Measurements from ENCODE around the gene AIRE.

The AIRE gene

DNA sequence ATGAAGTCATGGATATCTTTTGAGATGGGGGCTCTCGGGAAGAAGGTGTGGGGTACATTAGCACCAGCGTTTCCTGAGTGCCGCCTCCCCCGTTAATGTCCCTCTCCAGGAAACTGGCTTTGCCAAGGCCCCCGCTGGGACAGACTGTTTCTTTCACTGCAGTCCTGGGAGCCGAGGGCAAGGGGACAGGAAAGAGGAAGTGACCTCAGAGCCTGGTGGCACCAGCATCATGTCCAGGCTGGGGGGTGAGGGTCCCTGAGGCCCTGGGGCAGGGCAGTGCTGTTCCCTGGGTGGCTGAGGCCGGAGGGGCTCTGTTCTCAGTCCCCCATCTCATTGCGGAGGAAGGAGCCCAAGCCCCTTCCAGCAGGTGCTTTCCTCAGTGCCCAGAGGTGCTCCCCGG lies 20.0 kb downstream of the AIRE start:
- DNase-seq = no peak

DNA sequence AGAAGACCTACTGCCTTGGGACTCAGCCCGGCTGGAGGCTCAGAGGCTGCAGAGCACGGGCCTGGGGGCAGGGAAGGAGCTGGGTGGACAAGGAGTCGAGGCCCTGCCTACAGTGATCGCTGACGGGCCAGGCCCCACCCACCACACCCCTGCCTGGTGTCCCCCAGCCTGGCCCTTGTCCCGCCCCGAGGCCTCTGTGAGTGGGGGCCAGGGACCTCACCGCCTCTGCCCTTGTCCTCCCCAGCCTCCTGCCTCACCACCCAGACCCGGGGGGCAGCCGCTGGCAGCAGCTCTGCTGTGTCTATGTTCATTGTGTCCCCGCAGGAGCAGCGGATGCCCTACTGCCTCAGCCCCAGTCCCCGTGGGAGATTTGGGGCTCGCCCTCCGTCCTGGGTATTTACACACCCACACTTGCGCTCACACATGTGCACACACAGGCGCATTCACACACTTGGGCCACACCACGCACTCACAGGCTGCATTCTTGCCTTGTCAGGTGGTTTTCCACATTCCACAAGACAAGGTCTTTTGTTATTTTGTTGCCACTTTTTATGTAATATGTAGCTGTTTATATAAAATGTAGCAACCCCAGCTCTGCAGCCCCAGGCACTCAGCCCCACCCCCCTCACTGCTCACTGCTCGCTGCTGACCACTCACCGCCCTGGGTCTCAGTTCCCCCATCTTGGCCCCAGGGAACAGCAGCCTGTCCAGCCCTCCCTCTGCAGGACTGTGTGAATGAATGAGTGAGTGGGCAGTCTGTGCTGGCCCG lies 21.4 kb downstream of the AIRE start:
- no peak for DNase-seq

DNA sequence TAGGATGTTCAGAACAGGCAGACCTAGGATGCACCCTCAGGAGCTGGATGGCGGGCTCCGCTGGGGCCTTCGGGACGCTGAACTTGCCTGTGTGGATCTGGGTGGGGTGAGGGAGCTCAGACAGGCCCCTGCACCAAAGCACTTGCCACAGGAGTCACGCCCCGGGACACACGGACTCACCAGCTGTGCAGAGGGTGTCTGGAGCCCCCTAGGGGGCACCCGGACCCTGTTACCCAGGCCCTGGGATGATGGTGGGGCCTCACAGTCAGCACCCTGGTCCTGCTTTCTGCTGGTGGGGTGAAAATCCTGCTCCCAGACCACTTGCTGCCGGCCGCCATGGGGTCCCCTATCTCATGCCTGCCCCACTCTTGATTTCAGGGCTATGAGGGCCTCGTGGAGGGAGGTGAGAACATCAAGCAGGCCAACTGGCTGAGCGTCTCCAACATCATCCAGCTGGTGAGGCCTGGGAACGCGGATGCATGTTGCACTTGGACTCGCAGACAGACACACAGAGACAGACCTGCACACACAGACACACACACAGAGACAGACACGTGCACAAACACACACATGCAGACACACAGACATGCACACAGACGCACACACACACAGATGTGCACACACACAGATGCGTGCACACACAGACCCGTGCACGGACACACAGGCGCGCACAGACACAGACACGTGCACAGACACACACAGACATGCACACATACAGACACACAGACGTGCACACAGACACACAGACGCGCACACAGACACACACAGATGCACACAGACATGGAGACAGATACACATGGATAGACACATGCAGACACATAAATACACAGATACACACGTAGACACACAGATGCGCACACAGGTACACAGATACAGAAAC lies 25.2 kb downstream of the AIRE start:
- no peak for DNase-seq

DNA sequence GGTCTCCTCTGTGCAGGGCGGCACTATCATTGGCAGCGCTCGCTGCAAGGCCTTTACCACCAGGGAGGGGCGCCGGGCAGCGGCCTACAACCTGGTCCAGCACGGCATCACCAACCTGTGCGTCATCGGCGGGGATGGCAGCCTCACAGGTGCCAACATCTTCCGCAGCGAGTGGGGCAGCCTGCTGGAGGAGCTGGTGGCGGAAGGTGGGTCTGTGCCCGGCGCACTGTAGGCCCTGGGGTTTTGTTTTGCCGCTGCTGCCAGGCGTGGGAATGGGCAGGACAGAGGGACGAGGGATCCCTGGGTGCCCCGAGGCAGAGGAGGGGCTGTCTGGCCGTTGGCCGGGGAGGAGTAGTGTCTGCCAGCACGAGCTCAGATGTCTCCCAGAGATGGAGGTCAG lies 26.4 kb downstream of the AIRE start:
- no peak for DNase-seq

DNA sequence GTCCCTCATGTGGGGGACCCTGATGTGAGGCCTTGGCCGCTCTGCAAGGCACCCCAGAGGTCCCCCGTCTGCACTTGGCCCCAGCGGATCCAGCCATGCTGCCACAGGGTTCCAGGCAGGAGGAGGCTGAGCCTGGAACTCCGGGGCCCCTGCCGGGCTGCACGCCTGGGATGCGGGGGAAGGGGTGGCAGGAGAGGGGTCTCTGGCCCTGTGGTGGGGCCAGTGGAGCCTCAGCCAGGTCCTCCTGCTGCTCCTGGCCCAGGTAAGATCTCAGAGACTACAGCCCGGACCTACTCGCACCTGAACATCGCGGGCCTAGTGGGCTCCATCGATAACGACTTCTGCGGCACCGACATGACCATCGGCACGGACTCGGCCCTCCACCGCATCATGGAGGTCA lies 27.0 kb downstream of the AIRE start:
- DNase-seq = no peak

DNA sequence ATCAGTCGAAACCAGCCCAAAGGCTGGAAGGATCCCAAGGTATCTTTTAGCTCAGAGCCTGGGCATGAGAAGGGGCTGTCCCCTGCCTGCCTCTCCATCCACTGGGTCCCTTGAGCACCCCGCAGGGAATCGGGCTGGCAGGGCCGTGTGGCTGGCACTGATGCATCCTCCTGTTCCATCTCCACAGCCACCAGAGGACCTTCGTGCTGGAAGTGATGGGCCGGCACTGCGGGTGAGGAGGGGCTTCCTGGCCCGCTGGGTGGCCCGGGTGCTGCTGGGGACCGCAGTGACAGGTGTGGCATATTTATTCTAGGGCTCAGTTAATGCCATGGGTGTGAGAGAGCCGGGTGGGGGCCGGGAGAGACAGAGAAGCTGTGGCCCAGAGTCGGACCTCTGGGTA lies 27.8 kb downstream of the AIRE start:
- no peak for DNase-seq

DNA sequence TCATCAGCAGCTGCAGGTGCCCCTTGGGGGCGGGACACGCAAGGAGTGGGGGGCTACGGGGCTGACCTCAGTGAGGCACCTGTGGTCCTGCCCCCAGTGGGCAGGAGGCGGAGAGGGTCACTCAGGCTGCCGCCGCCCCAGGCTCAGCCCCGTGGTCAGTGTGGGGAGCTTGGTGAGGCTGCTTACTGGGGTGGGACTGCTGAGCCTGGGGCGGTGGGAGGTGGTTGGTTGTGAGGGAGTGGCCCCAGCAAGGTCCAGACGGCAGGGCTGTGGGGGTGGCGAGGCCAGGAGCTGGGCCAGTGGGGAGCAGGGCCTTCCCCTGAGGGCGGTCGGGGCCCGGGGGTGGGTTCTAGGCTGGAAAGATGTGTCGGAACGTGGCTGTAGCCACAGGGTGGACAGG lies 28.5 kb downstream of the AIRE start:
- no peak for DNase-seq

DNA sequence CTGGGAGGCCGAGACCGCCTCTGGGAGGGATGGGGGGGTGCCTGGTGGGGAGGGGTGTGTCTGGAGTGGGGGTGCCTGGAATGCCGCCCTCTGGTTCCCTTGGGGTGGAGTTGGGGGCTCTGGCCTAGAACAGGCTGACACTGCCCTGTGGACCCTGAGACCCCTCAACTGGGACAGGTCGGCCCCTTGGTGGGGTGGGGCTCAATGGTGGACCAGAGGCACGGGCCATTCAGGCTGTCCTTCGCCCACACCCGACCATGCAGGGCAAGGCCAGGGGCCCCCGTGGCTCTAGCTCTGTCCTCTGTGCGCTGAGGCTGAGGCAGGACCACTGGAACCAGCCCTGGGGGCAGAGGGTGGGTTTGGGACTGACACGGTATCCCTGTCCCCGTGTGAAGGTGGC lies 28.9 kb downstream of the AIRE start:
- DNase-seq = no peak

DNA sequence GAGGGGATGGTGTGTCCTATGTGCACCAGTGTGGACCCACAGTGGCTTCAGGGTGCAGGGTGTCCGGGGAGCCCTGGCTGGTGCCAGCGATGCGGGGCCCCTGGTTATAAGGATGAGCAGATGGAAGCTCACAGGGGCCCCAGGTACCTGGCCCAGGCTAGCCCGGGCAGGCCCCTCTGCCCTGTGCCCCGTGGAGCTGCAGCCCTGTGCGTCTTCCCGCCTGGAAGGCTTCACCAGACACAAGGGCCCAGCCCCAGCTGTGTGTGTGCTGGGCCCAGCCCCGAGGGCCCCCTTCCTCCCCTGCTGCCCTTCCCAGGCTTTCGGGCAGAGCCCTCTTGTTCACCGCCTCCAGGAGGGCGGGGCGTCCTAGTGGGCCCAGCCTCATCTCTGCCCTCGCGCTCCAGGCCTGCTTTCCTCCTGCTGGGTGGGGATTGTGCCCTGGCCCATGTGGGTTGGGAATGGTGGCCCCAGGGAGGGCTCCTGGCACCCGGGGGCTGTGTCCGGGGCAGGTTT lies 30.1 kb downstream of the AIRE start:
- no peak for DNase-seq

DNA sequence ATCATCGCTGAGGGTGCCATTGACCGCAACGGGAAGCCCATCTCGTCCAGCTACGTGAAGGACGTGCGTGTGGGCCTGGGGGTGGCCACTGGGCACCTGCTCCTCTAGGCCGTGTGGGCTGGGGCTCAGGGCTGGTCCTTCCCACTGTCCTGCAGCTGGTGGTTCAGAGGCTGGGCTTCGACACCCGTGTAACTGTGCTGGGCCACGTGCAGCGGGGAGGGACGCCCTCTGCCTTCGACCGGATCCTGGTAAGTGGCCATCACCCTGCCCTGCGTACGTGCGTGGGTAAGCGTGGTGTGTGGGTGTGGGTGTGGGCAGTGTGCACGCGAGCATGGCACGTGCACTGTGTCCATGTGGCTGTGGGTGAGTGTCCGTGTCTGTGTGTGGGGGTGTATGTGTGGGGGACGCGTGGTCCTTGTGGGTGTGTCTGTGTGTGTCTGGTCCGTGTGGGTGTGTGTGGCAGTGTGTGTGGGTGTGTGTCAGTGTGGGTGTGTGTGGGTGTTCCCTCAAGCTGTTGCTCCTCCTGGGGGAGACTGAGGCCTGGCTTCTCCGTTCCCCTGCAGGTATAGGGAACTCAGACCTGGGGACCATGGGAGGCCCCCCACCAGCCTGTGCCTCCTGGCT lies 30.7 kb downstream of the AIRE start:
- DNase-seq = no peak

DNA sequence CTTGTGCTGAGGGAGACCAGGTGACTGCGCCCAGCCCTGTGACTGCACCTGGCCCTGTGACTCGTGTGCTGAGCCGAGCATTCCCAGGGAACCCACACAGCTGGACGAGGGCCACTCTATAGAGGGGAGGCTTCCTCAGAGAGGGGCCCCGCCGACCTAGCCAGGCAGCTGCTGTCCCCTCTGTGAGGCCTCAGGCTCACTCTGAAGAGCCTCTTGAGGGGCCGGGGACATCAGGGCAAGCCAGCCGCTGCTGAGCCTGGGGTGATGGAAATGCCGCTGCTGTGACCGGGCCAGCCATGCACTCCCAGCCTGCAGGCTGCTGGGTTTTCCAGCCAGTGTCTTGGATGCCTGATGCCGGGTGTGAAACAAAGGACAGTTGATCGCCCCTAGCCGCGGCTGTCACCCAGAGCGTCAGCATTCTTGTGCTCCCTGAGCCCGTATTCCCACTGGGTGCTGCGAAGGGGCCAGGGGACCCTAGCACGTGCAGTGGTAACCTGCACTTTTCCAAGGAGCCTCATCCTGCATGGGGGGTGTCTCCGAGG lies 31.6 kb downstream of the AIRE start:
- DNase-seq = no peak

DNA sequence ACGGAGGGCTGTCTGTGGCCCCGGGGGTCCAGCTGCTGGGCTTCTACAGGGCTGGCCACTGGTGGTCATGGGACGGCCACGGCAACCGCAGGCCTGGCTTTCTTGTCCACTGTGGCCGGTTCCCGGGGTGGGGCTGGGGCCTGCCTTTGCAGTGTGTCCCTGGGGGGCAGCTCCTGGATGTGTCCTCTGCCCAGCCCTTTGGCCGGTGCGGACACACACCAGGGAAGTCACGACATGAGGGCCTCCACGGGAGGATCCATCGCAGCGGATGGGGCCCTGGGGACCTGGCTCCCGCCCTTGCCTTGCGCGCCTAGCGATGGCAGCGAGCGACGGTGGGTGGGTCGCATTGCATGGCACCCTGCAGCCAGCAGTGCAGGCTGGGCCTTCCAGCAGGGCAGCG lies 32.2 kb downstream of the AIRE start:
- DNase-seq = no peak

DNA sequence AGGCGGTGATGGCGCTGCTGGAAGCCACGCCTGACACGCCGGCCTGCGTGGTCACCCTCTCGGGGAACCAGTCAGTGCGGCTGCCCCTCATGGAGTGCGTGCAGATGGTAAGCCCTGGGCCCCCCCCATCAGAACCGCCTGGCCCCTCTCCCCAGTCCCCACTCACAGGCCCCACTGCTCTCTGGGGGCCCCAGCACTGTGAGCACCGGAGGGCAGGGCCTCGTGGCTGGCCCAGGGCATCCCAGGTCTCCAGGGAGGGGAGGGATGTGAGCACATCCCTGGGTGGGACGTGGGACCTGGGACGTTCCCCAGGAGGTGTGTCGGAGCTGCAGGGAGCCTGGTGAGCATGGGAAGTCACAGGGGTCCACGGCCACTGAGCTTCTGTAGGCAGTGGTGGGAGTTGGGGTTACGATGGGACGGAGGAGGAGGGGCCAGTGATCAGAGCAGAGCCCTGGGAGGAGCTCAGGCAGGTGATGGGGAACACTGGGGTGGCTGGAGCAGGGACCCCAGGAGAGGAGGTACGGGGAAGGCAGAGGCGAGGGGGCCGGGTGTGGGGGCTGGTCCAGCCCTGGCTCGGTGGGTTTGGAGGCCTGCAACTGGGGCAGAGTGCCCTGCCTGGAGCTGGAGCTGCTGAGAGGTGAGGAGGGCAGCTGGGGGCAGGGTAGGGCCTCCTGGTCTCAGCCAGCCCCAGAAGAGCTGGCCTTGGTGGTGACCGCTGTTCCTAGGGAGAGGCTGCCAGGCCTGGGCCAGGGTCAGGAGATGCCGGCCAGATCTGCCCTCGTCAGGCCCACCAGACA lies 33.0 kb downstream of the AIRE start:
- no peak for DNase-seq

DNA sequence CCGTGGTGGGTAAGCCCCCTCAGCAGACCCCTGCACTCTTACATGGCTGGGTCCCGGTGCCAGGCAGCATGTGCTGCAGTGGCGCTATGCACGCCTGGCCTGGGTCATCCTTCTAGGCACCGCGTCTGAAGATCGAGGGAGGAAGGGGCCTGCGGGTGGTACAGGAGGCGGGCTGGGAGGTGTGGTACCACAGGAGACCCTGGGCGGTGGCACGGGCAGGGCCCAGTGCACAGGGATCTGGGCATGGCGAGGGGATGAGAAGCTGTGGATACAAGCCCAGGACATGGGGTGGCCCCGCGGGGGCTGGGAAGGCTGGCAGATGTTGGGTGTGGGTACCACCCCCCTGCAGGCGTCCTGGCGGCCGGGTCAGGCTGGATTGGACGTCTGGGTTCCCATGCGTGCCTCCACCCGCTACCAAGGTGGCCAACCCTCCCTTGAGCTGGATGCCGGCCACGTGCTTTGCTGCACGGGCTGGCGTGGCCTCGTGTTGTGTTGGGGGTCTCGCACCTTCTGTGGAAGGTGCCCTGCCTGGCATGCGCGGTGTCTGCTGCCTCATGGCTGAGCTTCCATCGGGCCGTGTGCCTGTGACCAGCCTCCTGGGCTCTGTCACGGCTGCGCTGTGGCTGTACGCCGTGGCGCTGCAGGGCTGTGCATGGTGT lies 33.9 kb downstream of the AIRE start:
- DNase-seq = no peak

DNA sequence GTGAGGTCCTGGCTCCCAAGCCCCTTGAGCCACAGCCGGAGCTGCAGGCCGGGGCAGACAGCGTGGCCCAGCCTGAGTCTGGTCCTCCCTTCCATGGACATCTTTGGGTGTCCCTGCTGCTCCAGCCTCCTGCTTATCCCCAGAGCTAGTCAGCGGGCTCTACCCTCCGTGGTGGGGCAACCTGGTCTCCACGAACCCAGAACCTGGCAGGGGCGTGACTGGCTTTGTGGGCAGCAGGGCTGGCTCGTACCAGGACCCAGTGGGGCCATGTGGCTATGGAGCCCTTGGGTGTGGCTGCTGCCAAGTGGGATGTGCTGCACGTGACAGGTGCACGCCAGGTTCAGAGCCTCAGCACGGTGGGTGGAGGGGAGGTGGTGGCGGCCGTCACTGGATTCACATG lies 35.2 kb downstream of the AIRE start:
- DNase-seq = no peak

DNA sequence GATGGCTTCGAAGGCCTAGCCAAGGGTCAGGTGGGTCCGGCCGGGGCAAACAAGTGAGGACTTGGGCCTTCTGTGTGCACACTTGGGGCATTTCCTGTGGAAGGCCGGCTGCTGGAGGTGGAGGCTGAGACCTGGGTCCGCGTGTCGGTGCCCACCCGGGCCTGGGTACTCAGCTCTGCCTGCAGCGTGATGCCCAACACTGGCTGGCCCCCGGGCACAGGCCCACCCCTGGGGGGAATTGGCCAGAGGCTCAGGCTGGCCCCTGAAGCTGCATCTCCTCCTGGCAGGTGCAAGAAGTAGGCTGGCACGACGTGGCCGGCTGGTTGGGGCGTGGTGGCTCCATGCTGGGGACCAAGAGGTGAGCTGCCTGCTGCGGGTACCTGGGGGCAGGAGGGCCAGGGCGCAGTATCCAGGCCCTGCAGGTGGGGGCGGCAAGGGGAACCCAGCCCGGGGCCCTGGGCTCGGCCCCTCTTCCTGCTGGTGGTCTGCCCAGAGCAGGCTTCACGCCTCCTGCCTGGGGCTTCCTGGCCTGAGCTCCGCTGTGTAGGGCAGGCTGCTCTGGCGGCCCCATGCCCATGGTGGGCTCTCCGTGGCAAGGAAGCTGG lies 36.3 kb downstream of the AIRE start:
- no peak for DNase-seq

DNA sequence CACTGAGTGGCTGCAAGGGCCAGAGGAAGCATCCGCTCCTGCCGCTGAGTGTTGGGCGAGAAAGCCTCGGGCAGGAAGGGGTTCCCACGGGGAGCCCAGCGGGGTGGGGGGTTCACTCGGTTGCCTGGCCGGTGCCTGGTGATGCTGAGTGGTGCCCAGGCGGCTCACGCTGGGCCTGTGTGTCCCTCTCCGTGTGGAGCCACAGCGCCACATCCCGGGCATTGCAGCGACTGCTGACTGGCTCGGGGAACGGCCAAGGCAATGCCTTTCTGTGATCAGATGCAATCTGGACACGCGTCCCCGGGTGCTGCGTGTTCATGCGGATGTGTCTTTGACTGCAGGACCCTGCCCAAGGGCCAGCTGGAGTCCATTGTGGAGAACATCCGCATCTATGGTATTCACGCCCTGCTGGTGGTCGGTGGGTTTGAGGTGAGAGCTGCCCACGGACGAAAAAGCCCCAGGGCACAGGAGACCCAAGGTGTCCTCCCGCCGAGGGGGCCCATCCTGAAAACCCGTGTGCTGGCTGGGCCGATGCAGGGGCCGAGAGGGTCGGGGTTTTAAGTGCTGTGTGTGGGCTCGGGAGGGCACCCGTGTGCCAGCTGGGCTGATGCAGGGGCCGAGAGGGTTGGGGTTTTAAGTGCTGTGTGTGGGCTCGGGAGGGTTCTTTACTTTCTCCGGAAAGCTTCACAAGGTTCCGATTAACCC lies 37.1 kb downstream of the AIRE start:
- no peak for DNase-seq

DNA sequence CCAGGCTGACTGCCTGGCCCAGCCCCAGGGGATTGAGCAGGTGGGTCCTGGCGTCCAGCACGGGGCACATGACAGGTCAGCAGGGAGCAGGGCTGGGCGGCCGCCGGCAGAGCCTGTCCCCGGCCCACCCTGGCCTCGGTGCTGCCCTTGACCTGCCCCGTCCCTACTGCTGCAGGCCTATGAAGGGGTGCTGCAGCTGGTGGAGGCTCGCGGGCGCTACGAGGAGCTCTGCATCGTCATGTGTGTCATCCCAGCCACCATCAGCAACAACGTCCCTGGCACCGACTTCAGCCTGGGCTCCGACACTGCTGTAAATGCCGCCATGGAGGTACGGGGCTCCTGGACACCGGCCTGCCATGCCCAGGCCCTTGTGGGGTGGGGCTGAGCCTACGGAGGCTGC lies 37.9 kb downstream of the AIRE start:
- DNase-seq = no peak

DNA sequence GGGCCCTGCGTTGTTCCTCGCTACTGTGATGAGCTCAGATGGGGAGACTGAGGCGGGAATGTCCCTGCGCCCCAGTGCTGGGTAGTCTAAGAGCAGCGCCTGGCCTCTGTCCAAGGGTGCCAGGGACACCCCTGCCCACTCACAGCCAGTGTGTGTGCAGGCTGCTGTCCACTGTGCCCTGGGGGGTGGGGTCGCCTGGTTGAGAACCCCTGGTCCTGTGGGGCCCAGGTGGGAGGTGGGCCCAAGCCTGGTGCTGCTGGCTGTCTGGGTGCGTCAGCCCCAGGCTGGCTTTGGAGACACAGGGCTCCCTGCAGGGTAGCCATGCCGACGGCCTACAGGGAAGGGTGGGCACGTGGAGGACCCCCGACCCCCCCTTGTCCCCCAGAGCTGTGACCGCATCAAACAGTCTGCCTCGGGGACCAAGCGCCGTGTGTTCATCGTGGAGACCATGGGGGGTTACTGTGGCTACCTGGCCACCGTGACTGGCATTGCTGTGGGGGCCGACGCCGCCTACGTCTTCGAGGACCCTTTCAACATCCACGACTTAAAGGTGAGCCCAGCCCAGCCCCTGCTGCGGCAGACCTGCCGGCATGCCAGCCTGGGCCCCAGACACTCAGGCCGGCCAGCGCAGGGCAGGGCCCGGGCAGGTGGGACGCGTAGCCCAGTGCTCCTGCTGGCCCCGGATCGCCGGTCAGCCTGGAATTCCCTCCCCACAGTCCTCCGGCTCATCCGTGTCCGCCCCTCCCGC lies 38.6 kb downstream of the AIRE start:
- DNase-seq = no peak

DNA sequence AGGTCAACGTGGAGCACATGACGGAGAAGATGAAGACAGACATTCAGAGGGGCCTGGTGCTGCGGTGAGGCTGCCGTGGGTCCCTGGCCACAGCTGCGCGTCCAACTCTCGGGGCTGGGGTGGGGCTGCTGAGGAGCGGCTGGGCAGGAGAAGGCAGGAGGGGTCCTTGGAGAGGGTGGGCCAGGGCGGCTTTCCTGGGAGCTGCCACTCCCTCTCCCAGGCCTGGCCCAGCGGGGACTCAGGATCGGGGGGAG lies 39.1 kb downstream of the AIRE start:
- no peak for DNase-seq

Measured in CD4-positive, alpha-beta T cell treated with Interleukin-17A for 1 hour (primary cell).